GM06990 (cell line): ENCODE results near the gene AKT1S1.
"Not testable (repeated sequence)": the region's sequence is repeated elsewhere in the genome, so short reads cannot be mapped to it uniquely, and the experiment has no call there.

Experiments used
- DNase-seq: peaks from one replicate; pipeline ENCODE4 v3.0.0-alpha.2; 2011; ENCODE audit not compliant: insufficient read length; ENCODE audit errors: extremely low read depth
- H3K27me3 ChIP-seq: replicated peaks from 2 replicates; pipeline ENCODE4 v1.6.0; 2011; ENCODE audit warnings: low read length; ENCODE audit not compliant: control insufficient read depth, insufficient read depth
- H3K36me3 ChIP-seq: 2 replicates; pipeline ENCODE4 v1.5.1; 2011; ENCODE audit warnings: low read length; ENCODE audit not compliant: control insufficient read depth, insufficient read depth
- H3K4me3 ChIP-seq: replicated peaks from 2 replicates; pipeline ENCODE4 v1.5.1; 2011; ENCODE audit warnings: low read depth, mild to moderate bottlenecking, control low read depth, low read length
- CTCF ChIP-seq: IDR thresholded peaks from 2 replicates; pipeline ENCODE4 v1.5.1; 2011; ENCODE audit warnings: low read length, control low read depth, mild to moderate bottlenecking, inconsistent platforms; ENCODE audit not compliant: insufficient read depth, poor library complexity, severe bottlenecking

Gene AKT1S1

GRCh38 chr19:49877020-49877878 lies at the start of gene AKT1S1, which contains the start of gene TBC1D17:
AKT1S1 (minus strand) TSS chr19:49877355; CDS start chr19:49873295, 4,060 bp downstream.
TBC1D17 (plus strand) TSS chr19:49877702; CDS start chr19:49877724, 22 bp downstream.
- TF ChIP-seq CTCF, result no peak
- Histone ChIP-seq H3K36me3 (peaks cover 22% of the 10 kb centered on the region), H3K27me3 (no peaks in the 10 kb centered on the region), H3K4me3 (peak within 1 kb of the TSS; percentile 98)
- DNase-seq, result peak; percentile 100

- Histone ChIP-seq H3K27me3 (no peaks in the 10 kb centered on the region), H3K4me3 (peak overlapping the region; percentile 7; the same call in 1 of the 2 replicates), H3K36me3 (peaks cover 31% of the 10 kb centered on the region)
- no peak for DNase-seq
- no peak for TF ChIP-seq CTCF
Measured at GRCh38 chr19:49926515-49926914, 49.4 kb upstream of the AKT1S1 start.

GRCh38 chr19:49925486-49925885 lies 48.3 kb upstream of the AKT1S1 start:
- Histone ChIP-seq H3K36me3 (peaks cover 34% of the 10 kb centered on the region), H3K27me3 (no peaks in the 10 kb centered on the region), H3K4me3 (peak overlapping the region; percentile 5; the same call in 1 of the 2 replicates)
- no peak for TF ChIP-seq CTCF
- no peak for DNase-seq

GRCh38 chr19:49924881-49925210 lies 47.7 kb upstream of the AKT1S1 start:
- H3K27me3 ChIP-seq, DNase-seq: not testable (repeated sequence)
- H3K4me3 ChIP-seq, result peak overlapping the region; percentile 14; the same call in 1 of the 2 replicates
- peaks cover 34% of the 10 kb centered on the region for H3K36me3 ChIP-seq

GRCh38 chr19:49924004-49924880 lies 47.1 kb upstream of the AKT1S1 start:
- peaks cover 34% of the 10 kb centered on the region for H3K36me3 ChIP-seq
- DNase-seq, result peak; percentile 70
- peak overlapping the region; percentile 23 for H3K4me3 ChIP-seq
- TF ChIP-seq CTCF, result no peak
- no peaks in the 10 kb centered on the region for H3K27me3 ChIP-seq
